Subcutaneous abdominal adipose tissue (tissue), 5 donors: ENCODE data around the gene HOXC11.

ENCODE experiments used
- H3K27ac ChIP-seq: one replicate; pipeline ENCODE4 v1.7.0; 2013; ENCODE audit warnings: low read depth, mild to moderate bottlenecking, inconsistent platforms, low read length, moderate library complexity
- H3K27me3 ChIP-seq, 5 donors: one replicate each; pipeline ENCODE4 v1.7.0; 2013; ENCODE audit warnings: low read length in 5 of 5, inconsistent platforms in 1 of 5; ENCODE audit not compliant: control insufficient read depth in 5 of 5, insufficient read depth in 4 of 5
- H3K36me3 ChIP-seq, 5 donors: one replicate each; pipeline ENCODE4 v1.7.0; 2013; ENCODE audit warnings: low read length in 5 of 5; ENCODE audit not compliant: control insufficient read depth in 5 of 5, insufficient read depth in 5 of 5
- H3K4me1 ChIP-seq, 5 donors: one replicate each; pipeline ENCODE4 v1.7.0; 2013; ENCODE audit warnings: low read length in 5 of 5, mild to moderate bottlenecking in 3 of 5, moderate library complexity in 1 of 5; ENCODE audit not compliant: control insufficient read depth in 5 of 5, insufficient read depth in 5 of 5
- H3K4me3 ChIP-seq, 5 donors: one replicate each; pipeline ENCODE4 v1.7.0; 2013; ENCODE audit warnings: low read length in 5 of 5, low read depth in 1 of 5
- H3K9ac ChIP-seq, 5 donors: one replicate each; pipeline ENCODE4 v1.7.0; 2013; ENCODE audit warnings: low read length in 5 of 5, mild to moderate bottlenecking in 4 of 5, moderate library complexity in 3 of 5
- H3K9me3 ChIP-seq, 5 donors: one replicate each; pipeline ENCODE4 v1.7.0; 2013; ENCODE audit warnings: low read length in 5 of 5; ENCODE audit not compliant: control insufficient read depth in 5 of 5
- donor health status: healthy.
- donor health status: healthy.
- donor health status: healthy.
- donor health status: healthy.
- donor health status: healthy.

HOXC11 gene

GRCh38 chr12:53972722-53973235 is at the start of gene HOXC11:
TSS of gene HOXC11 (plus strand) at chr12:53973126. CDS start at chr12:53973242, 116 bp downstream.
- Histone ChIP-seq H3K4me3 (peak within 1 kb of the TSS; percentile 19 to 59 (median 39)), H3K36me3 (no peaks in the 10 kb centered on the region), H3K27me3 (peaks cover 49 to 92% (median 75%) of the 10 kb centered on the region in 5 donors), H3K9me3 (peaks cover 0 to 4% (median 0%) of the 10 kb centered on the region in 5 donors), H3K27ac (no peak within 1 kb of the TSS), H3K4me1 (peaks cover 0 to 26% (median 25%) of the 10 kb centered on the region in 5 donors), H3K9ac (no peak within 1 kb of the TSS)

- peaks cover 53 to 78% (median 71%) of the 10 kb centered on the region in 5 donors for H3K27me3 ChIP-seq
- peaks cover 0 to 9% (median 0%) of the 10 kb centered on the region in 5 donors for H3K4me1 ChIP-seq
- no peak overlapping the region for H3K9ac ChIP-seq
- H3K27ac ChIP-seq = no peak overlapping the region
- no peaks in the 10 kb centered on the region for H3K36me3 ChIP-seq
- H3K4me3 ChIP-seq = no peak overlapping the region
- H3K9me3 ChIP-seq = peaks cover 0 to 3% (median 0%) of the 10 kb centered on the region in 5 donors
These were observed 48.2 kb upstream of the HOXC11 start for GRCh38 chr12:53924521-53925405.

- peaks cover 0 to 3% (median 0%) of the 10 kb centered on the region in 5 donors for H3K9me3 ChIP-seq
- H3K4me1 ChIP-seq = peaks cover 0 to 9% (median 0%) of the 10 kb centered on the region in 5 donors
- H3K36me3 ChIP-seq = no peaks in the 10 kb centered on the region
- H3K27me3 ChIP-seq = peaks cover 64 to 94% (median 81%) of the 10 kb centered on the region in 5 donors
- H3K27ac ChIP-seq = no peak overlapping the region
- no peak overlapping the region for H3K9ac ChIP-seq
- H3K4me3 ChIP-seq = no peak overlapping the region
These were observed 45.5 kb upstream of the HOXC11 start for GRCh38 chr12:53927220-53928029.

DNA sequence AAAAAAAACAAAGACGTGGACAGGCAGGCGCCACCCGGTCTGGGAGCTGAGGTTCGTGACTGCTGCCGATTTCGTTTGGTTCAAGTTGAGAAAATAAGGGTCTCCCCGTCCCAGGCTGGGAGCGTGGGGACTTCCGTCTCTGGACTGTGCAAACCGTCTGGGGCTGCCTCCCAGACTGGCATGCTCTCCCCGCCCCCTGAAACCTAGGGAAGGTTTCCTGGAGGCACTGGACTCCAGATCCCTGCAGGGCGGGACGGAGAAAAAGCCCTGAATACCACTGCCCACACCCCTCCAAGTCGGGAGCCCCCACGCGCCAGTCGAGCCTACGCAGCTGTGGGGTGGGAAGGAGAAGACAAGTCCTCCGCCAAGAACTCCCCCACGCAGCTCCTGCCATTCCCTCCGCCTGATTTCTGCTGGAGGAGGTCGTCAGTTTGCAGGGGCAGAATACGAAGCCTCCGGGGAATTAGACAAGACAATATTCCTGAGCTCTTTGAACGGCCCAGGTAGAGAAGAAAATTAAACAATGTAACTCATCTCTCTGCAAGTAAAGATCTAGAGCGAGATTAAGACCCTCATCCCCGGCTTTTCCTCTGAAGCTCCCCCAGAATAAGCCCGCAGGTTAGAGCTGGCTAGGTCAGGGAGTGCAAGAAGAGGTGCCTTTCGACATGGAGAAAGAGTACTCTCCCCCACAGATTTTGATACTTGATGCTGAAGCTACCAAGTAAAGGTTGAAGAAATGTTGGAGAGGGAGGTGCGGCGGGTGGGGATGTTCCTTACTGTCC is 44.7 kb upstream of the HOXC11 start:
- H3K27me3 ChIP-seq = peaks cover 67 to 97% (median 79%) of the 10 kb centered on the region in 5 donors
- H3K9ac ChIP-seq = no peak overlapping the region
- H3K4me1 ChIP-seq = peaks cover 0 to 9% (median 0%) of the 10 kb centered on the region in 5 donors
- H3K27ac ChIP-seq = no peak overlapping the region
- no peak overlapping the region for H3K4me3 ChIP-seq
- H3K36me3 ChIP-seq = no peaks in the 10 kb centered on the region
- peaks cover 0 to 3% (median 0%) of the 10 kb centered on the region in 5 donors for H3K9me3 ChIP-seq

- peaks cover 0 to 9% (median 0%) of the 10 kb centered on the region in 5 donors for H3K4me1 ChIP-seq
- H3K36me3 ChIP-seq = no peaks in the 10 kb centered on the region
- peaks cover 0 to 3% (median 0%) of the 10 kb centered on the region in 5 donors for H3K9me3 ChIP-seq
- peaks cover 78 to 98% (median 81%) of the 10 kb centered on the region in 5 donors for H3K27me3 ChIP-seq
- no peak overlapping the region for H3K9ac ChIP-seq
- H3K27ac ChIP-seq = no peak overlapping the region
- H3K4me3 ChIP-seq = no peak overlapping the region
These were observed 43.4 kb upstream of the HOXC11 start for GRCh38 chr12:53929527-53929926.

DNA sequence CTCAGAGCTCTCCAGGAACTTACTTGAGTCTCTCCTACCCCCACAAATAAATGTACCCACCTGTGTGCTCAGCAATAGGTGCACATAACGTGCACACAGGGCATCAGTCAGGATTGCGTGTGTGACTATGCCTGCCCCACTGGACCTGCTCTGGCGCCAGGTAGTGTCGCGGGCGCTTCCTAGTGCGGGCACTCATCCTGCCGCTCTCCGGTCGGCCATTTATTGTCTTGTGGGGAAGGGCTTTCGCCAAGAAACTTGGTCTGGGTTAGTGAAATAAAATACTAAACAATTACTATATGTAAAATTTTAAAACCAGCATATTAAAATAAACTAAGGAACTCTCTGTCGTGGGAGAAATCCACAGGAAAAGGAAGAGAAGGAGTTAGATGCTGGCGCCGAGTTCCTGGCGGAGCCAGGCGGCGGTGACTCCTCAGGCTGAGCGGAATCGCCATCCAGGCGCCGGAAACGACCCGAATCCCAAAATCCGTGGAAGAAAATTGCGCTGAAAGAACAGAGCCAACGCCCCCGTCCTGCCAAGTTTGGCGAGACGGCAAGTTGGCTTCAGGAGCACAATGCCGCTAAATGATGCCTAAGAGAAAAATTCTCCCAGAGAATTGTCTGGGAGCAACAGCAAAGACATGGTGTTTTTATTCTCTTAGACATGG is 42.2 kb upstream of the HOXC11 start:
- H3K27me3 ChIP-seq = peaks cover 83 to 98% (median 89%) of the 10 kb centered on the region in 5 donors
- H3K4me3 ChIP-seq = no peak overlapping the region
- peaks cover 0 to 3% (median 0%) of the 10 kb centered on the region in 5 donors for H3K9me3 ChIP-seq
- no peak overlapping the region for H3K27ac ChIP-seq
- H3K9ac ChIP-seq = no peak overlapping the region
- peaks cover 0 to 9% (median 0%) of the 10 kb centered on the region in 5 donors for H3K4me1 ChIP-seq
- no peaks in the 10 kb centered on the region for H3K36me3 ChIP-seq

DNA sequence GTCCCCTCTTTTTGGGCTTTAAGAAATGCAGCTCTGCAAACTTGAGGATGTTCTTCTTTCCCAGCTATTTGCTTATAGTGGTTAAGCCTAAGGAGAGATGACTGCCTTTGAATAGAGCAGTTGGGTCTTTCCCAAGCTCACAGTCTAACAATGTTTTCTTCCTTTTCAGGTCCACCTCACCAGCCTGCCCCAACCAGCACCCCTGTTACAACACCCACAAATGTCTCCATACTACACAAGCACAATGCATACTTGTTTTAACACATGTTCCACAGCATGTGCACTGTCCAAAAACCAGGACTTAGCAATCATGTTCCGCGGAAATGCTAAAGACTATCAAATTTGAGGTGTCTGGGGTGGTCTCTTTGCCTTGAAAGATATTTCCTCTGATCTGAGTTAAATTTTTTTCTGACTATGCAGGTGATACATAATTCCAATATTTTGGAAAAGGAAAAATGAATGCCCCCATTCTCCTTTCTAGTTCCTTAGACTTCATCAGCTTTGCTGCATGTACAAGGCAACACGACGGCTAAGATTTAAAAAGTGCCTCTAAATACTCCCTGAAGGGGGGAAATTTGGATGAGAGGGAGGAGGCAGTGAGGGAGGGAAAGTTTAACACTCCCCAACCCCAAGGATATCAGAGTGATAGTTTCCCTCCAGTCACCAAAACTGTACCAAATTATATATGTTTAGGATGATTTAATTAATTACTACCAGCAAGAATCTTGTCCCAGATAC is 40.9 kb upstream of the HOXC11 start:
- H3K27ac ChIP-seq = no peak overlapping the region
- H3K9ac ChIP-seq = no peak overlapping the region
- H3K4me1 ChIP-seq = peaks cover 0 to 9% (median 0%) of the 10 kb centered on the region in 5 donors
- H3K4me3 ChIP-seq = no peak overlapping the region
- peaks cover 0 to 3% (median 0%) of the 10 kb centered on the region in 5 donors for H3K9me3 ChIP-seq
- H3K27me3 ChIP-seq = peaks cover 82 to 98% (median 89%) of the 10 kb centered on the region in 5 donors
- no peaks in the 10 kb centered on the region for H3K36me3 ChIP-seq

DNA sequence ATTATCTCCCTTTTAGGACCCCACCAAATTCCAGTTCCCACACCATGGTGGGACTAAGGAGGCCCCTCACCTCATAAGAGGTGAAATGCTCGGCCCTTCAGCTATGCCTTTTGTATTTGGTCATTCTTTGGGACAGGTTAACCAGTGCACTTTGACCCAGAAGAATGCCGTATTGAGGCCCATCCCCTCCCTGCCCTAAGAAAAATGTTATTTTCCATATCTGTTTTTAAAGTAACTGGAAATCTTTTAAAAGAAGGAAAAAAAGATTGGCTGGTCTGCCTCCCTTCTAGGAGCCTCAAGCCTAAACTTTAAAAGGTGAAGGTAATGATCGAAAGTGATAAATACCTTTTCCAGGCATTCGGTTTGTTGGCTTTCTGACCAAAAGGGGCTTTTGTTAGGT is 40.0 kb upstream of the HOXC11 start:
- peaks cover 0 to 5% (median 0%) of the 10 kb centered on the region in 5 donors for H3K4me1 ChIP-seq
- no peaks in the 10 kb centered on the region for H3K36me3 ChIP-seq
- H3K27me3 ChIP-seq = peaks cover 83 to 98% (median 93%) of the 10 kb centered on the region in 5 donors
- no peak overlapping the region for H3K9ac ChIP-seq
- no peak overlapping the region for H3K4me3 ChIP-seq
- no peak overlapping the region for H3K27ac ChIP-seq
- H3K9me3 ChIP-seq = peaks cover 0 to 3% (median 0%) of the 10 kb centered on the region in 5 donors
